Activated CD8-positive, alpha-beta memory T cell treated with anti-CD3 and anti-CD28 coated beads, Interleukin-2, amount 10 ng/mL, durations not matched to agents 7 days and 5 days (primary cell): Measurements from ENCODE around the gene TBC1D21. TPM values are rescaled to one million over a fixed set of nuclear protein-coding genes. Genes with fewer than 3 reads are reported as not detected.
"Not testable (repeated sequence)": the region's sequence is repeated elsewhere in the genome, so short reads cannot be mapped to it uniquely, and the experiment has no call there.

ENCODE experiments used
- ATAC-seq: fragments of 150-1000 bp; cut with Tn5 transposase; one replicate; pipeline ENCODE4 v1.10.0; 2021; ENCODE audit warnings: moderate library complexity
- CTCF ChIA-PET: fragments of 350-600 bp; sonication (Branson Sonifier 250); formaldehyde crosslinking; loops from one replicate; lab custom pipeline; 2021; ENCODE audit warnings: antibody characterized with exemption; lab: Charles Lee
- DNase-seq: peaks from one replicate; pipeline ENCODE4 v3.0.0-alpha.2; 2020
- H3K27ac Mint-ChIP-seq: one replicate; pipeline ENCODE4 v1.8.0; 2021; ENCODE audit warnings: mild to moderate bottlenecking, mixed read lengths
- H3K27me3 Mint-ChIP-seq: one replicate; pipeline ENCODE4 v1.8.0; 2021; ENCODE audit warnings: mixed read lengths
- H3K36me3 Mint-ChIP-seq: one replicate; pipeline ENCODE4 v1.8.0; 2021; ENCODE audit warnings: mild to moderate bottlenecking, mixed read lengths
- H3K4me1 Mint-ChIP-seq: one replicate; pipeline ENCODE4 v1.8.0; 2021; ENCODE audit warnings: mixed read lengths
- H3K4me3 Mint-ChIP-seq: one replicate; pipeline ENCODE4 v1.8.0; 2021; ENCODE audit warnings: mild to moderate bottlenecking, moderate library complexity, mixed read lengths
- H3K9me3 Mint-ChIP-seq: one replicate; pipeline ENCODE4 v1.8.0; 2022; ENCODE audit warnings: low read depth, mixed read lengths
- total RNA-seq, 2 experiments: library from RNA; stranded (reverse); gene quantifications; one replicate each; pipeline ENCODE4 v1.2.3, GENCODE V29; 2021

TBC1D21 gene
- total RNA-seq, 2 experiments from 2014 or later = not detected

DNA sequence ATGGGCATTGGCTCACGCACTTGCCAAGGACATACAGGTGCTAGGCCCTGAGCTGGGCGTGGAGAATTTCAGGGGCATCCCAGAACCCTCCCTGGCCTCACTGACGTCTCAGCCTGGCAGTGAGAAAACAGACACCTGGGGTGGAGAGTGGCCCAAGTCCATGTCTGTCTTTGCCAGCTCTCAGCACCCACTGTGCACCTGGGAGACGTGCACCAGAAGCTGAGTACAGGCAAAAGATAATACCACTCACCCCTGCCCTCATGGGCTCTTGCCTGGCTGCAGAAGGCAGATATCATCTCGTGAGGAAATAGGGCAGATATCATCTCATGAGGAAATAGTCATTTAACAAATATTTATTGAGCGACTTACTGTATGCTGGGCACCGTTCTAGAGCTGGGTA lies 60.9 kb downstream of the TBC1D21 start:
- H3K36me3 Mint-ChIP-seq = no peaks in the 10 kb centered on the region
- no peak for ATAC-seq
- no peak overlapping the region for H3K4me3 Mint-ChIP-seq
- no peak overlapping the region for H3K27ac Mint-ChIP-seq
- H3K27me3 Mint-ChIP-seq = no peaks in the 10 kb centered on the region
- CTCF ChIA-PET = interaction anchor here (1.0 to 4.5 kb wide), 6 partner anchors 10 to 39 kb away, joined by 3 to 18 read pairs (median 4); no protein-coding TSS in a partner anchor
- H3K9me3 Mint-ChIP-seq = no peaks in the 10 kb centered on the region
- peaks cover 32% of the 10 kb centered on the region for H3K4me1 Mint-ChIP-seq
- no peak for DNase-seq

DNA sequence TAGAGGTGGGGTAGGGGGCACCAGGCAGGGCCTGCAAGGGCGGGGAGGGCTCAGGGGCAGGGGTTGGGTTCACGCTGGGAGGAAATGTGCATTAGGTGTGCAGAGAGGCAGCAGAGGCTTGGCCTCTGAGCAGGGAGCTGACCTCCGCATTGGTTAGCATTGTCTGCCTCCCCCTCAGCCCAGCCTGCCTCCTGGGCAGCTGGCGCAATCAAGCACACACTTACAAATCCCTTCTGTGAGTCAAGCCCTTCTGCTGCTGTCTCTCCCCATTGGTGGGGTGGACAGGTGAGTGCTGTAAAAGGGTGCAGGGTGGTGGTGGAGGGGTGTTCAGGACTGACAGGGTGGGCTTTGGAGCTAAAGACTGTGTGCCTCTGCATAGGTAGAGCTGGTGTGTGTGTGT lies 62.2 kb downstream of the TBC1D21 start:
- no peaks in the 10 kb centered on the region for H3K27me3 Mint-ChIP-seq
- no peak for DNase-seq
- no peak overlapping the region for H3K27ac Mint-ChIP-seq
- H3K36me3 Mint-ChIP-seq = no peaks in the 10 kb centered on the region
- H3K4me3 Mint-ChIP-seq = no peak overlapping the region
- no peaks in the 10 kb centered on the region for H3K9me3 Mint-ChIP-seq
- CTCF ChIA-PET = interaction anchor here (1.0 to 6.2 kb wide), 7 partner anchors 7 to 61 kb away, joined by 3 to 46 read pairs (median 5); partner anchors contain the start of gene LOXL1
- ATAC-seq = no peak
- H3K4me1 Mint-ChIP-seq = peaks cover 22% of the 10 kb centered on the region

GRCh38 chr15:73936181-73936580 lies 62.8 kb downstream of the TBC1D21 start:
- no peak for DNase-seq
- no peak for ATAC-seq
- no peaks in the 10 kb centered on the region for H3K36me3 Mint-ChIP-seq
- H3K27me3 Mint-ChIP-seq = no peaks in the 10 kb centered on the region
- no peaks in the 10 kb centered on the region for H3K9me3 Mint-ChIP-seq
- H3K27ac Mint-ChIP-seq = no peak overlapping the region
- H3K4me1 Mint-ChIP-seq = peaks cover 16% of the 10 kb centered on the region
- no peak overlapping the region for H3K4me3 Mint-ChIP-seq
- CTCF ChIA-PET = interaction anchor here (1.0 to 6.2 kb wide), 6 partner anchors 8 to 62 kb away, joined by 3 to 46 read pairs (median 7); partner anchors contain the start of gene LOXL1

- Mint-ChIP-seq H3K4me3 (no peak overlapping the region), H3K4me1 (peaks cover 15% of the 10 kb centered on the region), H3K27me3 (no peaks in the 10 kb centered on the region), H3K9me3 (no peaks in the 10 kb centered on the region), H3K36me3 (no peaks in the 10 kb centered on the region), H3K27ac (no peak overlapping the region)
- ATAC-seq = no peak
- CTCF ChIA-PET = interaction anchor here (1.0 to 6.2 kb wide), 8 partner anchors 9 to 63 kb away, joined by 3 to 46 read pairs (median 6); partner anchors contain the start of gene LOXL1
- no peak for DNase-seq
These were observed 63.4 kb downstream of the TBC1D21 start for GRCh38 chr15:73936588-73937290.

DNA sequence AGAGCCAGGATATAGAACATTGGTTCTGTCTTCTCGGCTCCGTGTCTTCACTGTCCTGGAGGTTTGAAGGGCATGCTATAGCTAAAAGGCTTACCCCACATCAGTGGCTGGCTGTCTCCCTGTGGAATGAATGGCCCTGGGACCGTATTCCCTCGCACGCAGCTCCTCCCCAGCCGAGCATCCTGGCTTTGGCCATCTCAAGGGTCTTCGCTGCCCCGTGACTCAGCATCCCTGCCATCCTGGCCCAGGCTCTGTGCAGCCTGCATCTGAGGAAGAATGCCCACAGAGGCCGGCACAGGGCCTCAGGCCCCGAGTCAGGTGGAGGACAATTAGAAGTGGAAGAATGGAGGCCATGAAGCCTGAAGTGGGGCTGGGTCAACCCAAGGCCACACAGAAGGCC lies 63.9 kb downstream of the TBC1D21 start:
- DNase-seq (no peak), ATAC-seq (no peak)
- no peaks in the 10 kb centered on the region for H3K36me3 Mint-ChIP-seq
- H3K27ac Mint-ChIP-seq = no peak overlapping the region
- peaks cover 18% of the 10 kb centered on the region for H3K4me1 Mint-ChIP-seq
- CTCF ChIA-PET = interaction anchor here (1.2 to 6.2 kb wide), 5 partner anchors 9 to 33 kb away, joined by 3 to 46 read pairs (median 6); partner anchors contain the start of gene LOXL1
- no peaks in the 10 kb centered on the region for H3K27me3 Mint-ChIP-seq
- no peaks in the 10 kb centered on the region for H3K9me3 Mint-ChIP-seq
- no peak overlapping the region for H3K4me3 Mint-ChIP-seq

DNA sequence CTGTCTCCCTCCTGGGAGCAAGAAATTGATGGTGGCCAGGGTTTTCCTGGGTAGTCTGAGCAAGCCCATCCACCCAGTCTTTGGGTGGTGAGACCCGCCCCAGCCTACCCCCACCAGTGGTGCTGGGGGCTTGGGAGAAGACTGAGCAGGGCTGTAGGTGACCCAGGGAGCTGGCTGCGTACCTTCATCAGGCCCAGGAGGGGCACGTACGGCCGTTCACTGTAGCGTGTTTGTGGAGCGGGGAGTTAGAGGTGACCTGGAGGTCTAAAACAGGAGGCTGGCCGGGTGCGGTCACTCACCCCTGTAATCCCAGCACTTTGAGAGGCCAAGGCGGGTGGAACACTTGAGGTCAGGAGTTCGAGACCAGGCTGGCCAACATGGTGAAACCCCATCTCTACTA lies 64.4 kb downstream of the TBC1D21 start:
- no peaks in the 10 kb centered on the region for H3K27me3 Mint-ChIP-seq
- H3K4me1 Mint-ChIP-seq = peaks cover 22% of the 10 kb centered on the region
- no peak overlapping the region for H3K27ac Mint-ChIP-seq
- CTCF ChIA-PET = interaction anchor here (1.6 to 6.2 kb wide), 4 partner anchors 10 to 29 kb away, joined by 4 to 46 read pairs (median 12); partner anchors contain the start of gene LOXL1
- no peak overlapping the region for H3K4me3 Mint-ChIP-seq
- DNase-seq = no peak
- no peak for ATAC-seq
- no peaks in the 10 kb centered on the region for H3K9me3 Mint-ChIP-seq
- H3K36me3 Mint-ChIP-seq = no peaks in the 10 kb centered on the region

- H3K9me3 Mint-ChIP-seq, H3K27ac Mint-ChIP-seq, DNase-seq, ATAC-seq, H3K27me3 Mint-ChIP-seq, H3K4me3 Mint-ChIP-seq, H3K36me3 Mint-ChIP-seq: not testable (repeated sequence)
- H3K4me1 Mint-ChIP-seq = peaks cover 23% of the 10 kb centered on the region
- CTCF ChIA-PET = interaction anchor here (1.1 to 6.2 kb wide), 3 partner anchors 10 to 30 kb away, joined by 4 to 46 read pairs (median 6); partner anchors contain the start of gene LOXL1
These were observed 65.2 kb downstream of the TBC1D21 start for GRCh38 chr15:73938516-73938915.

Other genes with a start within 250 kb of the TBC1D21 start
- gene NPTN, start 240.2 kb upstream of the TBC1D21 start, total RNA-seq = 10 to 100 TPM; 45.5 to 54.0 TPM
- gene CD276, start 189.2 kb upstream of the TBC1D21 start, total RNA-seq = 1 to 10 TPM in 1 of 2 experiments, not detected in 1; 3.7 TPM
- gene INSYN1, start 120.2 kb upstream of the TBC1D21 start, total RNA-seq = not detected
- 1 to 10 TPM; 1.8 to 8.6 TPM for gene LOXL1, start 52.9 kb downstream of the TBC1D21 start, total RNA-seq
- gene STOML1, start 118.7 kb downstream of the TBC1D21 start, total RNA-seq = 1 to 10 TPM; 7.9 to 8.6 TPM
- gene PML, start 121.2 kb downstream of the TBC1D21 start, total RNA-seq = 100 to 1,000 TPM; 104 to 152 TPM
- gene GOLGA6A, start 209.0 kb downstream of the TBC1D21 start, total RNA-seq = not detected